Trophoblast cell (in vitro differentiated cells and primary cell): ENCODE measurements around the gene NEDD8.
A peak's percentile ranks its signal among the peaks of the same experiment; 100 is the strongest.

ENCODE experiments used
- DNase-seq, 2 donors: peaks; one replicate each; pipeline ENCODE4 v3.0.0-alpha.2; 2016
- H2AFZ ChIP-seq: 2 replicates; pipeline ENCODE4 v1.6.1; 2013; ENCODE audit warnings: low read length, moderate library complexity, mild to moderate bottlenecking; ENCODE audit not compliant: insufficient read depth, poor library complexity
- H2AK5ac ChIP-seq: 2 replicates; pipeline ENCODE4 v1.6.1; 2013; ENCODE audit warnings: mild to moderate bottlenecking, low read length
- H2BK120ac ChIP-seq: 2 replicates; pipeline ENCODE4 v1.6.1; 2013; ENCODE audit warnings: low read length, mild to moderate bottlenecking, moderate library complexity; ENCODE audit not compliant: insufficient read depth, poor library complexity
- H2BK12ac ChIP-seq: 2 replicates; pipeline ENCODE4 v1.6.1; 2013; ENCODE audit warnings: mild to moderate bottlenecking, low read length, moderate library complexity
- H2BK5ac ChIP-seq: 2 replicates; pipeline ENCODE4 v1.6.1; 2013; ENCODE audit warnings: low read length, low read depth, moderate library complexity, mild to moderate bottlenecking; ENCODE audit not compliant: poor library complexity
- H3K14ac ChIP-seq: 2 replicates; pipeline ENCODE4 v1.6.1; 2013; ENCODE audit warnings: mild to moderate bottlenecking, low read length
- H3K18ac ChIP-seq: 2 replicates; pipeline ENCODE4 v1.6.1; 2013; ENCODE audit warnings: mild to moderate bottlenecking, low read length
- H3K23ac ChIP-seq: 2 replicates; pipeline ENCODE4 v1.6.1; 2013; ENCODE audit warnings: low read length
- H3K27ac ChIP-seq: 2 replicates; pipeline ENCODE4 v1.5.1; 2013; ENCODE audit warnings: low read depth, mild to moderate bottlenecking, inconsistent platforms, low read length, moderate library complexity
- H3K27me3 ChIP-seq: 2 replicates; pipeline ENCODE4 v1.6.1; 2013; ENCODE audit warnings: inconsistent platforms, mild to moderate bottlenecking, low read length, moderate library complexity; ENCODE audit not compliant: insufficient read depth
- H3K36me3 ChIP-seq, 2 experiments: 1 replicate in 1 of 2; 2 replicates in 1 of 2; pipeline ENCODE4 v1.6.1; 2013; ENCODE audit warnings: low read length in 2 of 2, mild to moderate bottlenecking in 2 of 2, moderate library complexity in 1 of 2; ENCODE audit not compliant: insufficient read depth in 2 of 2, control insufficient read depth in 1 of 2
- H3K4ac ChIP-seq: 2 replicates; pipeline ENCODE4 v1.6.1; 2013; ENCODE audit warnings: low read depth, mild to moderate bottlenecking, low read length, moderate library complexity
- H3K4me1 ChIP-seq, 2 experiments: 1 replicate in 1 of 2; 2 replicates in 1 of 2; pipeline ENCODE4 v1.6.1; 2013; ENCODE audit warnings: low read length in 2 of 2, mild to moderate bottlenecking in 2 of 2, moderate library complexity in 1 of 2; ENCODE audit not compliant: insufficient read depth in 2 of 2, control insufficient read depth in 1 of 2
- H3K4me2 ChIP-seq: 2 replicates; pipeline ENCODE4 v1.6.1; 2013; ENCODE audit warnings: inconsistent platforms, mild to moderate bottlenecking, low read length, moderate library complexity
- H3K4me3 ChIP-seq: 2 replicates; pipeline ENCODE4 v1.5.1; 2013; ENCODE audit warnings: mild to moderate bottlenecking, low read depth, low read length, inconsistent platforms
- H3K79me1 ChIP-seq: one replicate; pipeline ENCODE4 v1.6.1; 2013; ENCODE audit warnings: low read length
- H3K79me2 ChIP-seq: 2 replicates; pipeline ENCODE4 v1.6.1; 2013; ENCODE audit warnings: low read length, mild to moderate bottlenecking; ENCODE audit not compliant: control insufficient read depth, insufficient read depth, poor library complexity
- H3K9ac ChIP-seq: 2 replicates; pipeline ENCODE4 v1.6.1; 2013; ENCODE audit warnings: mild to moderate bottlenecking, low read length
- H3K9me3 ChIP-seq: 2 replicates; pipeline ENCODE4 v1.6.1; 2013; ENCODE audit warnings: low read depth, mild to moderate bottlenecking, control low read depth, inconsistent platforms, low read length; ENCODE audit not compliant: insufficient read depth
- H4K12ac ChIP-seq: 2 replicates; pipeline ENCODE4 v1.6.1; 2013; ENCODE audit warnings: low read depth, mild to moderate bottlenecking, low read length, moderate library complexity
- H4K8ac ChIP-seq: 2 replicates; pipeline ENCODE4 v1.6.1; 2013; ENCODE audit warnings: low read depth, mild to moderate bottlenecking, low read length, moderate library complexity
- H4K91ac ChIP-seq: one replicate; pipeline ENCODE4 v1.6.1; 2013; ENCODE audit warnings: low read depth, mild to moderate bottlenecking, low read length, moderate library complexity
- WGBS: extraction: QIAGEN DNeasy Blood & Tissue Kit; methylation state at CpG from one replicate; pipeline ENCODE4 v1.1.7; 2013; ENCODE audit warnings: missing lambda C conversion rate; ENCODE audit not compliant: insufficient read length, insufficient coverage; ENCODE audit errors: extremely low coverage; 5-methylcytosine and 5-hydroxymethylcytosine counted together

Gene NEDD8

DNA sequence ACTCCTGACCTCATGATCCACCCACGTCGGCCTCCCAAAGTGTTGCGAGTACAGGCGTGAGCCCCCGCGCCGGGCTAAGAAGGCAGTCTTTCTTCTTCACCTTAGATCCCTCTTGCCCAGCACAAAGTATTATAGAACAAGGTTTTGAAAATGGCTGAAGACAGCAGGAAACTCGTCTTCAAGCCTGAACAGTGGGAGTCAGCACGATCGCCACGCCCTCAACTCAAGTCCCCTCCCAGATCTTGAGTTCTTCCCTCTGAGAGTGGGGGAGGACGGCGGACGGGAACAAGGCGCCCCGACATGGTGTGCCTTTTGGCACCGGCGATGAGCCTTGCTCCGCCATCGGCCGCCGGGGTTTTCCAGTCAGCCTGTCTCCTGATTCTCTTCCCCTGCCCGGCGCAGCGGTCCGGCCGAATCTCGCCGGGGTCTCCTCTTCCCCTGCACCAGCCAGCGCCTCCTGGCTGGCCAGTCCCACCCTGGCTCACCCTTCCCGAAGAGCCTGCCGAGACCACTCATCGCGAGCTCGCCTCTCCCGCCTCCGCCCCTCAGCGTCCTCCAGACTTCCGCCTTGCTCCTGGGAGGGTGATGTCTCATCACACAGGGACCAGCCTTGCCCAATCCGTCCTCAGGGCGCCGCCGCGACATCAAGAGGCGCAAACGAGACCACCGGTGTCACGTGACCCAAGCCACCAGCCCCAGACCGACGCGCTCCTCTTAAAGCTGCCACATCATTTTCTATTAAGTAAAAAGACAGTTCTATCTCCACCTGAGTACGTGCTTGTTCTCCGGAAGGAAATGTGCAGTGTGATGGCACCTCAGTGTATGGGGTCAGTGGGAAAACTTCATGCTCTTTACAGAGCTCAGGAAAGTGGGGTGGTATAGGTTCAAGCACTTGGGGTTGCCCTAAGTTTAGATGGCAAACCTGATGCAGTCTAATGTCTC lies 19.0 kb downstream of the NEDD8 start, which contains the start of gene CHMP4A:
CHMP4A (minus strand) TSS at position 565 of the 942 bp plus-strand sequence; CDS start at position 516, 49 bp downstream.
- no peak within 1 kb of the TSS for H2BK12ac ChIP-seq
- H4K91ac ChIP-seq, result peak within 1 kb of the TSS; percentile 75
- peak within 1 kb of the TSS; percentile 86 for H2BK5ac ChIP-seq
- H3K4me3 ChIP-seq, result peak within 1 kb of the TSS; percentile 77
- peaks cover 3% of the 10 kb centered on the region for H3K79me2 ChIP-seq
- peak within 1 kb of the TSS; percentile 56 for H2AFZ ChIP-seq
- peak within 1 kb of the TSS; percentile 42 for H3K4ac ChIP-seq
- H2AK5ac ChIP-seq, result no peak within 1 kb of the TSS
- H3K36me3 ChIP-seq, result peaks cover 14 to 27% of the 10 kb centered on the region in 2 experiments
- H3K27me3 ChIP-seq, result no peaks in the 10 kb centered on the region
- H4K12ac ChIP-seq, result peak within 1 kb of the TSS; percentile 76
- peak within 1 kb of the TSS; percentile 53 for H3K4me2 ChIP-seq
- H3K79me1 ChIP-seq, result peaks cover 8% of the 10 kb centered on the region
- peaks cover 0 to 2% of the 10 kb centered on the region in 2 experiments for H3K4me1 ChIP-seq
- no peaks in the 10 kb centered on the region for H3K9me3 ChIP-seq
- peak within 1 kb of the TSS; percentile 78 for H3K18ac ChIP-seq
- peak within 1 kb of the TSS; percentile 97 for H3K27ac ChIP-seq
- peak within 1 kb of the TSS; percentile 82 for H3K9ac ChIP-seq
- H3K23ac ChIP-seq, result no peak within 1 kb of the TSS
- H4K8ac ChIP-seq, result peak within 1 kb of the TSS; percentile 89
- WGBS, result no CpG with 5 or more reads among the region's 53 CpGs
- H3K14ac ChIP-seq, result peak within 1 kb of the TSS; percentile 73
- peak within 1 kb of the TSS; percentile 62 for H2BK120ac ChIP-seq
- peak; percentile 97 for DNase-seq

DNA sequence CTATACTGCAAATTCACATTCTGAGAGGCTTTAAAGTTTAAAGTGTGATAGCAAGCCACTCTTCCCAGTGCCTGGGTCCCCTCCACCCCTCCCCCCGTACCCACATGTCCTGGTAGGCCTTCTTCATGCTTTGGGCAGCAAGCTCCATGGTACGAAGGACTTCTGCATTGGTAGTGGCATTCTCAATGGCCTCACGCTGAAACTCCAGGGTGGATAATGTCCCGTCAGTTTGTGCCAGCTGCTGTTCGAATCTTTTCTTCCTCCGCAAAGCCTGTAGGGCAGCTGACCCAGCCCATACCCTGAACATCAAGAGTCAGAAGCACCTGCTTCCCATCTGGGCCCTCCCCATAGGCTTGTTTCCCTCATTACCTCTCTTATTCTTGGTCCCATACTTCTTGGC lies 20.9 kb downstream of the NEDD8 start:
- Histone ChIP-seq H3K4me2 (no peak overlapping the region), H3K9ac (no peak overlapping the region)
- WGBS, result no CpG with 5 or more reads among the region's 6 CpGs

DNA sequence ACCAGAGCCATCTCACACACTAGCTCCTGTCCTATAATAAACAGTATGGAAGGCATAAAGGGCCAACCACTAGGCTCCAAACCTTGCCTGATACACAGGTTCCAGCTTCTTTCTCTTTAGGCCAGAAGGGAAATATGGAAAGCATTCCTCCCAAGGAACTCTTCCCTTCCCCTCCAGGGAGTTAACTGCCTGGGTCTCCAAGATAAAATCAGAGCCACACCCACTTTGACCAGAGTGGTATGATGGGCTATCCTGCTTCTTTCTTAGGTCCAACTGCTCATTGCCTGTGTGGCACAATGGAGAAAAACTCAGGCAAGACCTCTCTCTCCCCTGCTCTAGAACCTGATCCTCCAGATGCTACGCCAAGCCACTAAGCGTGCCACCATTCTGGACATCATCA lies 24.5 kb downstream of the NEDD8 start:
- no peak overlapping the region for H3K4me2 ChIP-seq
- no peak overlapping the region for H3K4me3 ChIP-seq
- peaks cover 31 to 50% of the 10 kb centered on the region in 2 experiments for H3K36me3 ChIP-seq
- no peaks in the 10 kb centered on the region for H3K27me3 ChIP-seq
- H3K79me2 ChIP-seq, result no peaks in the 10 kb centered on the region
- peak; percentile 7 to 62 for DNase-seq
- H4K91ac ChIP-seq, result no peak overlapping the region
- no CpG with 5 or more reads among the region's 2 CpGs for WGBS
- no peak overlapping the region for H3K18ac ChIP-seq
- H2AK5ac ChIP-seq, result no peak overlapping the region
- no peak overlapping the region for H3K23ac ChIP-seq
- no peak overlapping the region for H4K8ac ChIP-seq
- H3K79me1 ChIP-seq, result no peaks in the 10 kb centered on the region
- no peak overlapping the region for H2AFZ ChIP-seq
- no peak overlapping the region for H2BK5ac ChIP-seq
- H3K27ac ChIP-seq, result no peak overlapping the region
- H3K9ac ChIP-seq, result no peak overlapping the region
- no peak overlapping the region for H4K12ac ChIP-seq
- H2BK120ac ChIP-seq, result no peak overlapping the region
- no peak overlapping the region for H3K4ac ChIP-seq
- no peak overlapping the region for H2BK12ac ChIP-seq
- H3K14ac ChIP-seq, result no peak overlapping the region
- no peaks in the 10 kb centered on the region for H3K9me3 ChIP-seq
- peaks cover 3 to 4% of the 10 kb centered on the region in 2 experiments for H3K4me1 ChIP-seq

More for the DNA sequence above, 20.9 kb downstream of the NEDD8 start:
- Histone ChIP-seq H2BK5ac (no peak overlapping the region), H3K18ac (no peak overlapping the region), H3K23ac (no peak overlapping the region), H3K79me1 (peaks cover 8% of the 10 kb centered on the region), H3K27me3 (no peaks in the 10 kb centered on the region), H3K4me3 (no peak overlapping the region), H2BK120ac (no peak overlapping the region), H2AK5ac (no peak overlapping the region), H2AFZ (no peak overlapping the region), H4K8ac (no peak overlapping the region), H4K91ac (no peak overlapping the region), H3K9me3 (no peaks in the 10 kb centered on the region), H3K4ac (no peak overlapping the region), H3K36me3 (peaks cover 24 to 35% of the 10 kb centered on the region in 2 experiments), H4K12ac (no peak overlapping the region), H3K27ac (no peak overlapping the region), H3K14ac (no peak overlapping the region), H2BK12ac (no peak overlapping the region), H3K4me1 (peaks cover 3 to 6% of the 10 kb centered on the region in 2 experiments), H3K79me2 (peaks cover 3% of the 10 kb centered on the region)
- no peak for DNase-seq

DNA sequence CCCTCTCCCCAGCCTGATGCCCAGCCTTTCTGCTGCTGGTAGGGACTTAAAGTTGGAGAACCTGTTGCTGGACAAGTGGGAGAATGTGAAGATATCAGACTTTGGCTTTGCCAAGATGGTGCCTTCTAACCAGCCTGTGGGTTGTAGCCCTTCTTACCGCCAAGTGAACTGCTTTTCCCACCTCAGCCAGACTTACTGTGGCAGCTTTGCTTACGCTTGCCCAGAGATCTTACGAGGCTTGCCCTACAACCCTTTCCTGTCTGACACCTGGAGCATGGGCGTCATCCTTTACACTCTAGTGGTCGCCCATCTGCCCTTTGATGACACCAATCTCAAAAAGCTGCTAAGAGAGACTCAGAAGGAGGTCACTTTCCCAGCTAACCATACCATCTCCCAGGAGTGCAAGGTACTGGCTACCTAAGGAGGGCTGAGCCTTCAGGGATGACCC lies 25.0 kb downstream of the NEDD8 start:
- Histone ChIP-seq H3K4ac (no peak overlapping the region), H4K8ac (no peak overlapping the region), H3K79me1 (no peaks in the 10 kb centered on the region), H4K91ac (no peak overlapping the region), H3K27me3 (no peaks in the 10 kb centered on the region), H2AK5ac (no peak overlapping the region), H3K9me3 (no peaks in the 10 kb centered on the region), H2BK120ac (no peak overlapping the region), H3K4me1 (peaks cover 3 to 4% of the 10 kb centered on the region in 2 experiments), H3K23ac (no peak overlapping the region), H3K4me2 (no peak overlapping the region), H3K36me3 (peaks cover 31 to 50% of the 10 kb centered on the region in 2 experiments), H2BK5ac (no peak overlapping the region), H2BK12ac (no peak overlapping the region), H3K18ac (no peak overlapping the region), H3K79me2 (no peaks in the 10 kb centered on the region), H3K14ac (no peak overlapping the region), H4K12ac (peak overlapping the region; percentile 17), H3K9ac (no peak overlapping the region), H2AFZ (no peak overlapping the region), H3K27ac (no peak overlapping the region), H3K4me3 (no peak overlapping the region)
- no peak for DNase-seq
- WGBS, result no CpG with 5 or more reads among the region's 5 CpGs
